ENCODE measurements around the gene DHPS. TPM values are rescaled to one million over a fixed set of nuclear protein-coding genes. Genes with fewer than 3 reads are reported as not detected.

DHPS gene
- total and polyA plus RNA-seq, 2 of the 4 experiments (the other 2 are of a cell fraction): 82.8 to 85.0 TPM

GRCh38 chr19:12681074-12681987 lies at the start of gene DHPS (continued):
- TF ChIP-seq ELK1 (IDR thresholded peaks at IDR 0.05; ENCODE audit: borderline replicate concordance, low read depth, low read length): peak; percentile 46; the same call in 1 of the 2 replicates
- no peak for TF ChIP-seq MAFK (IDR thresholded peaks at IDR 0.05; ENCODE audit: low read depth, low read length)
- TF ChIP-seq RAD21 (IDR thresholded peaks at IDR 0.05; ENCODE audit: low read length): no peak
- TF ChIP-seq CEBPB (IDR thresholded peaks at IDR 0.05; ENCODE audit: low read depth, low read length): peak; percentile 97
